MM.1S (cell line): ENCODE data around the gene ENOX1.

Experiments used
- DNase-seq: peaks from one replicate; pipeline ENCODE4 v3.0.0-alpha.2; 2015
- H2AFZ ChIP-seq: fragments of 300-600 bp; sonication (generic); 2 replicates; pipeline ENCODE4 v1.6.0; 2016; ENCODE audit warnings: antibody characterized with exemption, low read length
- H3F3A ChIP-seq: fragments of 300-600 bp; sonication (generic); 2 replicates; pipeline ENCODE4 v1.6.1; 2016; ENCODE audit warnings: mild to moderate bottlenecking, antibody characterized with exemption, low read length, moderate library complexity, mixed read lengths; ENCODE audit not compliant: insufficient read depth
- H3K27ac ChIP-seq: fragments of 300-600 bp; sonication (generic); 2 replicates; pipeline ENCODE4 v1.5.1; 2016; ENCODE audit warnings: mild to moderate bottlenecking, low read length
- H3K27me3 ChIP-seq: fragments of 300-600 bp; sonication (generic); replicated peaks from 2 replicates; pipeline ENCODE4 v1.6.0; 2016; ENCODE audit warnings: low read length; ENCODE audit not compliant: insufficient read depth
- H3K36me3 ChIP-seq: fragments of 300-600 bp; sonication (generic); replicated peaks from 2 replicates; pipeline ENCODE4 v1.6.1; 2016; ENCODE audit warnings: mild to moderate bottlenecking, low read length, mixed read lengths; ENCODE audit not compliant: insufficient read depth
- H3K4me1 ChIP-seq: fragments of 300-600 bp; sonication (generic); 2 replicates; pipeline ENCODE4 v1.6.1; 2016; ENCODE audit warnings: low read length, mixed read lengths
- H3K4me2 ChIP-seq: fragments of 300-600 bp; sonication (generic); 2 replicates; pipeline ENCODE4 v1.6.0; 2016; ENCODE audit warnings: low read depth, low read length
- H3K4me3 ChIP-seq: fragments of 300-600 bp; sonication (generic); 2 replicates; pipeline ENCODE4 v1.5.1; 2016; ENCODE audit warnings: low read length, mixed read lengths
- H3K79me2 ChIP-seq: fragments of 300-600 bp; sonication (generic); 2 replicates; pipeline ENCODE4 v1.6.1; 2016; ENCODE audit warnings: mixed run types, low read length, mixed read lengths
- H3K9ac ChIP-seq: fragments of 300-600 bp; sonication (generic); 2 replicates; pipeline ENCODE4 v1.6.1; 2016; ENCODE audit warnings: low read length, mixed read lengths
- H3K9me2 ChIP-seq: fragments of 300-600 bp; sonication (generic); replicated peaks from 2 replicates; pipeline ENCODE4 v1.6.1; 2016; ENCODE audit warnings: mild to moderate bottlenecking, low read length, mixed read lengths; ENCODE audit not compliant: insufficient read depth
- H3K9me3 ChIP-seq: fragments of 300-600 bp; sonication (generic); replicated peaks from 2 replicates; pipeline ENCODE4 v1.6.1; 2016; ENCODE audit warnings: mild to moderate bottlenecking, low read length, mixed read lengths; ENCODE audit not compliant: insufficient read depth
- H4K20me1 ChIP-seq: fragments of 300-600 bp; sonication (generic); 2 replicates; pipeline ENCODE4 v1.6.1; 2016; ENCODE audit warnings: mild to moderate bottlenecking, low read length, moderate library complexity, mixed read lengths; ENCODE audit not compliant: insufficient read depth
- EZH2 ChIP-seq: fragments of 300-600 bp; sonication (generic); optimal IDR thresholded peaks from 2 replicates; pipeline ENCODE3; 2017; ENCODE audit warnings: low read depth, mild to moderate bottlenecking, antibody characterized with exemption, low read length, mixed read lengths
- EZH2phosphoT487 ChIP-seq: fragments of 300-600 bp; sonication (generic); IDR thresholded peaks from 2 replicates; pipeline ENCODE4 v1.6.1; 2018; ENCODE audit warnings: antibody characterized with exemption, low read length
- TF ChIP-seq, protein P1 (sequence below): fragments of 300-600 bp; sonication (generic); IDR thresholded peaks from 2 replicates; pipeline ENCODE4 v1.5.1; 2016; ENCODE audit warnings: antibody characterized with exemption, low read length, mixed read lengths

ENOX1 gene

DNA sequence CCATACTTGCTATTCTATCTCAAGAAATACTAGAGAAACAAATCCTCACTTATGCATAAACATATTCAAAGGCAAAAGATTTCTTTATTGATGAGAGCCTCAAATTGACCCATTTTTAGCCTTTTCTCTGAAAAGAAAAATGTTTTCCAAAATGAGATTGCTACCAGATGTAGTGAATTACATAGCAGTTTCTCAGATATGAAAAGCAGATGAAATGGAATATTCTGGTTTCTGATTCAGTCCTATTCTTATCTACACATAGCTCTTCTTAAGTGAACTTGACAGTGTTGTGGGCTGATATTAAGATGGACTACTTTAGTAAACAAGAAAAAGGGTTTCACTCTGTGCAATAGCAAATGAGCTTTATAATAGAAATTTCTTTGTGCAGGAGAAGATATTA is 579.9 kb downstream of the ENOX1 start:
- H3K9me2 ChIP-seq = no peaks in the 10 kb centered on the region
- no peak overlapping the region for H3K4me3 ChIP-seq
- no peak overlapping the region for H3K27ac ChIP-seq
- no peaks in the 10 kb centered on the region for H3K27me3 ChIP-seq
- H4K20me1 ChIP-seq = no peaks in the 10 kb centered on the region
- DNase-seq = no peak
- H3K79me2 ChIP-seq = no peaks in the 10 kb centered on the region
- H2AFZ ChIP-seq = no peak overlapping the region
- H3K36me3 ChIP-seq = no peaks in the 10 kb centered on the region
- H3K4me2 ChIP-seq = no peak overlapping the region
- H3F3A ChIP-seq = no peaks in the 10 kb centered on the region
- no peak for TF ChIP-seq EZH2phosphoT487
- TF ChIP-seq, protein P1, sequence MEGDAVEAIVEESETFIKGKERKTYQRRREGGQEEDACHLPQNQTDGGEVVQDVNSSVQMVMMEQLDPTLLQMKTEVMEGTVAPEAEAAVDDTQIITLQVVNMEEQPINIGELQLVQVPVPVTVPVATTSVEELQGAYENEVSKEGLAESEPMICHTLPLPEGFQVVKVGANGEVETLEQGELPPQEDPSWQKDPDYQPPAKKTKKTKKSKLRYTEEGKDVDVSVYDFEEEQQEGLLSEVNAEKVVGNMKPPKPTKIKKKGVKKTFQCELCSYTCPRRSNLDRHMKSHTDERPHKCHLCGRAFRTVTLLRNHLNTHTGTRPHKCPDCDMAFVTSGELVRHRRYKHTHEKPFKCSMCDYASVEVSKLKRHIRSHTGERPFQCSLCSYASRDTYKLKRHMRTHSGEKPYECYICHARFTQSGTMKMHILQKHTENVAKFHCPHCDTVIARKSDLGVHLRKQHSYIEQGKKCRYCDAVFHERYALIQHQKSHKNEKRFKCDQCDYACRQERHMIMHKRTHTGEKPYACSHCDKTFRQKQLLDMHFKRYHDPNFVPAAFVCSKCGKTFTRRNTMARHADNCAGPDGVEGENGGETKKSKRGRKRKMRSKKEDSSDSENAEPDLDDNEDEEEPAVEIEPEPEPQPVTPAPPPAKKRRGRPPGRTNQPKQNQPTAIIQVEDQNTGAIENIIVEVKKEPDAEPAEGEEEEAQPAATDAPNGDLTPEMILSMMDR = no peak
- no peak for TF ChIP-seq EZH2
- H3K4me1 ChIP-seq = no peaks in the 10 kb centered on the region
- no peak overlapping the region for H3K9ac ChIP-seq
- no peaks in the 10 kb centered on the region for H3K9me3 ChIP-seq

DNA sequence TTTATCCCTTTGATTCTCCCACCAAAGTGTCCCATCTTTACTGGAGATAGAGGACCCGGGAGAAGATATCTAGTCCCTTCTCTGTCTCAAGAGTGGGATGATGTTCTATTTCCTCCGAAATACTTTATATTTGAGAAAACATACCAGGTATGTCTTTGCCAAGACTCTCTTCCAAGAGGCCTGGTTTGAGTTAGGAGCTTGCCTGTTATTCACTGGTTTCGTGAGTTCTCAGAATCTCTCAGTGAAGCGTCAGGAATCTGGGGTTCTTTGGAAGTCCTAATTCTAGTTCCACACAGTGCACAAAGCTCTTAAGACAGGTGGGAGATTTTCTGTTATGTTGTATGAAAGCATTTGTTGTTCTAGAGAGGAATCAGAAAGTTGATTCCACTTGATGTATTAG is 581.4 kb downstream of the ENOX1 start:
- H3K4me2 ChIP-seq = no peak overlapping the region
- DNase-seq = no peak
- H3K9me2 ChIP-seq = no peaks in the 10 kb centered on the region
- H3K9me3 ChIP-seq = no peaks in the 10 kb centered on the region
- no peak overlapping the region for H3K9ac ChIP-seq
- H4K20me1 ChIP-seq = no peaks in the 10 kb centered on the region
- no peaks in the 10 kb centered on the region for H3K4me1 ChIP-seq
- no peaks in the 10 kb centered on the region for H3K36me3 ChIP-seq
- H2AFZ ChIP-seq = no peak overlapping the region
- no peaks in the 10 kb centered on the region for H3K79me2 ChIP-seq
- TF ChIP-seq, protein P1 = no peak
- no peak for TF ChIP-seq EZH2
- TF ChIP-seq EZH2phosphoT487 = no peak
- H3F3A ChIP-seq = no peaks in the 10 kb centered on the region
- H3K27ac ChIP-seq = no peak overlapping the region
- no peaks in the 10 kb centered on the region for H3K27me3 ChIP-seq
- no peak overlapping the region for H3K4me3 ChIP-seq

DNA sequence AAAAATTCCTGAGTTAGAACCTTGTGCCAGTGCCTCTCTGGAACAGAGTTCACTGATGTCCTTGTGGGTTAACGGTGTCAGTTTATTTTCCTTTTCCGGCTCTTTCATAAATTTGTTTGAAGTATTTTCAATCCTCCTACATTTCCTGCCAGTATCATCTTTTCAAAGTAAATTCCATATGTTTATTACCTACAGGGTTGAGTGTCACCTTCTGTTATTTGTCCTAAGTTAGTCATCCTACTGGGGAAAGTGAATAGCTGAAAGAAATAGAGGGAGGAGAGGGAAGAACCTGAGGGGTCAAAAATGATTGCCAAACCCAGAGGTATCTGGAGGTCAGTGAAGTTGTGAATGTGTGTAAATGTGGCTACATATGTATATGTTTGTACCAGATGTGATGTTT is 582.2 kb downstream of the ENOX1 start:
- Histone ChIP-seq H3K4me1 (no peaks in the 10 kb centered on the region), H2AFZ (no peak overlapping the region)

More for the DNA sequence above, 582.2 kb downstream of the ENOX1 start:
- Histone ChIP-seq H3F3A (no peaks in the 10 kb centered on the region), H3K27ac (no peak overlapping the region), H3K36me3 (no peaks in the 10 kb centered on the region), H3K79me2 (no peaks in the 10 kb centered on the region), H4K20me1 (no peaks in the 10 kb centered on the region), H3K4me3 (no peak overlapping the region), H3K4me2 (no peak overlapping the region), H3K27me3 (no peaks in the 10 kb centered on the region), H3K9me3 (no peaks in the 10 kb centered on the region), H3K9me2 (no peaks in the 10 kb centered on the region), H3K9ac (no peak overlapping the region)
- no peak for DNase-seq
- TF ChIP-seq EZH2 = no peak
- no peak for TF ChIP-seq EZH2phosphoT487
- TF ChIP-seq, protein P1 = no peak
